Breast epithelium (tissue), 3 donors: ENCODE measurements around the gene SEC22B.
"Not testable (repeated sequence)": the region's sequence is repeated elsewhere in the genome, so short reads cannot be mapped to it uniquely, and the experiment has no call there.

Experiments used
- CTCF ChIP-seq, 3 donors: fragments of 450-650 bp; IDR thresholded peaks; one replicate each; pipeline ENCODE4 v1.5.1; 2016 to 2017; ENCODE audit warnings: antibody characterized with exemption in 3 of 3, mild to moderate bottlenecking in 3 of 3, moderate library complexity in 3 of 3
- POLR2A ChIP-seq: fragments of 450-650 bp; IDR thresholded peaks from one replicate; pipeline ENCODE4 v1.6.1; 2016; ENCODE audit warnings: antibody characterized with exemption, mild to moderate bottlenecking, moderate library complexity
- POLR2AphosphoS5 ChIP-seq, 3 donors: sonication (generic); formaldehyde crosslinking; IDR thresholded peaks; one replicate each; pipeline ENCODE4 v1.6.1; 2017; ENCODE audit warnings: antibody characterized with exemption in 3 of 3

GRCh38 chr1:120122262-120122893 lies 53.9 kb downstream of the SEC22B start:
- TF ChIP-seq CTCF (IDR thresholded peaks at IDR 0.05); POLR2A; POLR2AphosphoS5 (IDR thresholded peaks at IDR 0.05): not testable (repeated sequence)
